Activated T-helper 2 cell treated with anti-CD3 and anti-CD28 coated beads, Interferon-gamma antibody, Interleukin-2, Interleukin-4, amounts not matched to agents 10 μg/mL and 5 μg/mL and 100 μg/mL, durations not matched to agents 14 hours and 24 hours and 36 hours (primary cell): Measurements from ENCODE around the gene PRR11. TPM values are rescaled to one million over a fixed set of nuclear protein-coding genes. Genes with fewer than 3 reads are reported as not detected.
"Not testable (repeated sequence)": the region's sequence is repeated elsewhere in the genome, so short reads cannot be mapped to it uniquely, and the experiment has no call there.

Source experiments
- DNase-seq: peaks from one replicate; pipeline ENCODE4 v3.0.0; 2021; ENCODE audit warnings: low spot score
- H3K27ac Mint-ChIP-seq: one replicate; pipeline ENCODE4 v1.8.0; 2021; ENCODE audit warnings: mixed read lengths
- H3K27me3 Mint-ChIP-seq: one replicate; pipeline ENCODE4 v1.8.0; 2021; ENCODE audit warnings: low read depth, mixed read lengths
- H3K36me3 Mint-ChIP-seq: one replicate; pipeline ENCODE4 v1.8.0; 2021; ENCODE audit warnings: low read depth, mixed read lengths
- H3K4me1 Mint-ChIP-seq: one replicate; pipeline ENCODE4 v1.8.0; 2021; ENCODE audit warnings: low read depth, mixed read lengths
- H3K4me3 Mint-ChIP-seq: one replicate; pipeline ENCODE4 v1.8.0; 2021; ENCODE audit warnings: low read depth, mild to moderate bottlenecking, moderate library complexity, mixed read lengths
- H3K9me3 Mint-ChIP-seq: one replicate; pipeline ENCODE4 v1.8.0; 2021; ENCODE audit warnings: mixed read lengths
- intact Hi-C: fragments of 100-400 bp; cut with micrococcal nuclease; formaldehyde crosslinking; loops from one replicate; pipeline ENCODE4 v1.15.1; 2023
- total RNA-seq: library from RNA; stranded (reverse); gene quantifications from 2 replicates; pipeline ENCODE4 v1.2.3, GENCODE V29; 2022

The PRR11 gene
- total RNA-seq, 1 donor from 2014 or later = 51.5 TPM

DNA sequence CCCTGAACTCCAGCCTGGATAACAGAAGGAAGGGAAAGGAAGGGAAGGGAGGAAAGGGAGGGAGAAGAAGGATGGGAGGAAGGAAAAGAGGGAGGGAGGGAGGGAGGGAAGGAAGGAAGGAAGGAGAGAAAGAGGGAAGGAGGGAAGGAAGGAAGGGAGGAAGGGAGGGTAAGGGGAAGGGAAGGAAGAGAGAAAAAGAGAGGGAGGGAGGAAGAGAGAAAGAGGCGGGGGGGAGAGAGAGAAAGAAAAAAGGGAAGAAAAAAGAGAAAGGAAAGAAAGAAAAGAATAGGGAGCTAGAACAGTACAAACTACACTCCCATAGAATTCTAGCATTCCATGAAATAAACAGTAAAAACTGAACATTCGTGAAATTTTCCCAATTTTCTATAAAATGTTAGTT is 25.7 kb upstream of the PRR11 start:
- Mint-ChIP-seq H3K27ac (no peak overlapping the region), H3K9me3 (no peaks in the 10 kb centered on the region), H3K4me3 (no peak overlapping the region), H3K4me1 (peaks cover 7% of the 10 kb centered on the region), H3K36me3 (peaks cover 34% of the 10 kb centered on the region), H3K27me3 (no peaks in the 10 kb centered on the region)
- intact Hi-C loops = no loop called here
- no peak for DNase-seq

DNA sequence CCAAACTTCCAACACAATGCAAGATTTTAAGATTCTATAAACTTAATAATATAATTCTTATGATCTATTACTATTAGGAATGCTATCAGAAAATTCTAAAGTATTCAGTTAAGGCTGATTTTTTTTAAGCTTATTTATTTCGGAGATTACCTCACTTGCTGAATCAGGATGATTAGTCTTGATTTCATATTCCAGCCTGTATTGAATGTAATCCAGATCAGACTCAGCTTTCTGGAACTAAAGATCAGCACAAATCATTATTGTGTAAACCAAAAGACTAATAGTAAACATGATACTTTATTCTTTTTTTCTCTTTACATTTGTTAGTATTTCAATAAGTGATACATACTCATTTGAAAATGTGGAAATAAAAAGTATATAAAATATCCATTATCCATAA is 24.4 kb upstream of the PRR11 start:
- Mint-ChIP-seq H3K27ac (no peak overlapping the region), H3K4me1 (peaks cover 7% of the 10 kb centered on the region), H3K27me3 (no peaks in the 10 kb centered on the region), H3K36me3 (peaks cover 34% of the 10 kb centered on the region), H3K4me3 (no peak overlapping the region), H3K9me3 (no peaks in the 10 kb centered on the region)
- intact Hi-C loops = no loop called here
- no peak for DNase-seq

DNA sequence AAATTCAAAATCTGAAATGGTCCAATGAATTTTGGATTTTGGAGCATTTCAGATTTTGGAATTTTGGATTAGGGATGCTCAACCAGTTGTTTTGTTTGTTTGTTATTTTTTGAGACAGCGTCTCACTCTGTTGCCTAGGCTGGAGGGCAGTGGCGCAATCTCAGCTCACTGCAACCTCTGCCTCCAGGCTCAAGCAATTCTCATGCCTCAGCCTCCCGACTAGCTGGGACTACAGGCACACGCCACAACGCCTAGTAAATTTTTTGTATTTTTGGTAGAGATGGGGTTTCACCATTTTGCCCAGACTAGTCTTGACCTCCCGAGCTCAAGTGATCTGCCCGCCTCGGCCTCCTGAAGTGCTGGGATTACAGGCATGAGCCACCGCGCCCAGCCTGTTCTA is 17.2 kb upstream of the PRR11 start:
- H3K9me3 Mint-ChIP-seq, intact Hi-C loops, H3K4me1 Mint-ChIP-seq, H3K36me3 Mint-ChIP-seq, DNase-seq, H3K27ac Mint-ChIP-seq, H3K4me3 Mint-ChIP-seq, H3K27me3 Mint-ChIP-seq: not testable (repeated sequence)

DNA sequence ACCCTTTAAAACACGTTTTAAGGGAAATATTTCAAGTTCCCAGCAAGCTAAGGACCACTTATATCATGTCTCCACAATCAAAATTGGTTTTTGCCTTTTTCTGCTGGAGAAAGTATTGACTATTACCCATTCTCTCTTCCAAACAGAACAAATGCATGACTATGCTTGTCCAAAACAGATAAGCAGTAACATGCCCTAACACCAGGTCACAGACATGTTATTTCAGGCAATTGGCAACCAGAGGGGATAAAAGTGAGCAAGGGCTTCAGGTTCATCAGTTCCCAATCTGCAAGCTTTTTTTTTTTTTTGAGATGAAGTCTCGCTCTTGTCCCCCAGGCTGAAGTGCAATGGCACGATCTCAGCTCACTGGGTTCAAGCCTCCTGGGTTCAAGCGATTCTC is 15.6 kb upstream of the PRR11 start:
- no peak overlapping the region for H3K4me3 Mint-ChIP-seq
- H3K27me3 Mint-ChIP-seq = no peaks in the 10 kb centered on the region
- DNase-seq = no peak
- H3K27ac Mint-ChIP-seq = no peak overlapping the region
- no peaks in the 10 kb centered on the region for H3K4me1 Mint-ChIP-seq
- intact Hi-C loops = no loop called here
- peaks cover 14% of the 10 kb centered on the region for H3K36me3 Mint-ChIP-seq
- no peaks in the 10 kb centered on the region for H3K9me3 Mint-ChIP-seq

DNA sequence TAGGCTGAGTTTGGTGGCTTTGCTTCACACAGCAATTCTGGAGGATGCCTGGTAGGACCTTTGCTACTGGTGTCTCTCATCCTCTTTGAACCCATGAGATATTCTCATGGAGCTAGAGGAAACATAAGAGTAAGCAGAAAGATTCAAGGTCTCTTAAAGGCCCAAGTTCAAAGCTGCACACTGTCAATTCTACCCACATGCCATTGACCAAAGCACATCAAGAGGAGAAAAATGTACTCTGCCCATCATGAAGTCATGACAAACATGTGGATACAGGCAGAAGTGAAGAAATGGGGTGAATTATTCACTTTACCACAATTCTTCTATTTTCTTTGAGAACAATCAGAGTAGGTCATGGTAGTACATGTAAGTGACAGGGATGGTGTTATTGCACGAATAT is 13.7 kb upstream of the PRR11 start:
- Mint-ChIP-seq H3K4me3 (no peak overlapping the region), H3K36me3 (peaks cover 22% of the 10 kb centered on the region), H3K27me3 (no peaks in the 10 kb centered on the region), H3K27ac (no peak overlapping the region), H3K4me1 (peaks cover 7% of the 10 kb centered on the region), H3K9me3 (no peaks in the 10 kb centered on the region)
- DNase-seq = no peak
- intact Hi-C loops = no loop called here

GRCh38 chr17:59145571-59146096 is 9.9 kb upstream of the PRR11 start:
- Mint-ChIP-seq H3K27me3 (no peaks in the 10 kb centered on the region), H3K27ac (no peak overlapping the region), H3K9me3 (no peaks in the 10 kb centered on the region), H3K4me1 (peaks cover 21% of the 10 kb centered on the region), H3K4me3 (no peak overlapping the region), H3K36me3 (peaks cover 36% of the 10 kb centered on the region)
- intact Hi-C loops = no loop called here
- DNase-seq = no peak

- Mint-ChIP-seq H3K4me3 (no peak overlapping the region), H3K36me3 (peaks cover 39% of the 10 kb centered on the region), H3K4me1 (peaks cover 41% of the 10 kb centered on the region), H3K27ac (peak overlapping the region; percentile 30), H3K27me3 (no peaks in the 10 kb centered on the region), H3K9me3 (no peaks in the 10 kb centered on the region)
- DNase-seq = no peak
- intact Hi-C loops = no loop called here
Measured at GRCh38 chr17:59149051-59149450, 6.5 kb upstream of the PRR11 start.

GRCh38 chr17:59149841-59150511 is 5.6 kb upstream of the PRR11 start:
- Mint-ChIP-seq H3K27me3 (no peaks in the 10 kb centered on the region), H3K27ac (peak overlapping the region; percentile 38), H3K4me3 (no peak overlapping the region), H3K9me3 (no peaks in the 10 kb centered on the region), H3K4me1 (peaks cover 41% of the 10 kb centered on the region), H3K36me3 (peaks cover 33% of the 10 kb centered on the region)
- DNase-seq = no peak
- intact Hi-C loops = no loop called here

DNA sequence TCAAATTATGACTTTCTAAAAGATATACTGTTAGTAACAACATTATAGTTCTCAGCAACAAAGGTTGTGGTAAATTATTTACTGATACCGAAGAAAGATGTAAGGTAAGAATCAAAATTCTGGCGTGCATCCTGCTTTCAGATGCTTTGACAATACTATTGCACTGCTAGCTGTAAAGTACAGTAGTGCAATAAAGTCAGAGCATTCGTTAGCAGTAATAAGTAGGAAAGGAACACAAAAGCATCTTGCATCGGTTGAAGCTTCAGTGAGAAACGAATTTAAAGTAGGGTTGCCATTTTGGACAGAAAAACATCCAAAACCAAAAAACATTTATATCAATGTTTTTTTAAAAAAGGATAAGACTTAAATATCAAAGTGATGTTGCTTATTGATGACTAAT is 4.5 kb upstream of the PRR11 start:
- Mint-ChIP-seq H3K4me3 (no peak overlapping the region), H3K4me1 (peaks cover 34% of the 10 kb centered on the region), H3K36me3 (peaks cover 25% of the 10 kb centered on the region), H3K27me3 (no peaks in the 10 kb centered on the region), H3K9me3 (no peaks in the 10 kb centered on the region), H3K27ac (no peak overlapping the region)
- DNase-seq = no peak
- intact Hi-C loops = no loop called here

GRCh38 chr17:59151591-59151990 is 4.0 kb upstream of the PRR11 start:
- Mint-ChIP-seq H3K9me3 (no peaks in the 10 kb centered on the region), H3K4me1 (peaks cover 34% of the 10 kb centered on the region), H3K4me3 (peak overlapping the region; percentile 58), H3K27me3 (no peaks in the 10 kb centered on the region), H3K36me3 (peaks cover 24% of the 10 kb centered on the region), H3K27ac (peak overlapping the region; percentile 77)
- intact Hi-C loops = no loop called here
- DNase-seq = no peak

GRCh38 chr17:59152925-59153324 is 2.6 kb upstream of the PRR11 start:
- DNase-seq = no peak
- Mint-ChIP-seq H3K27ac (peak overlapping the region; percentile 49), H3K4me3 (no peak overlapping the region), H3K27me3 (no peaks in the 10 kb centered on the region), H3K9me3 (no peaks in the 10 kb centered on the region), H3K4me1 (peaks cover 43% of the 10 kb centered on the region), H3K36me3 (peaks cover 16% of the 10 kb centered on the region)
- intact Hi-C loops = no loop called here

DNA sequence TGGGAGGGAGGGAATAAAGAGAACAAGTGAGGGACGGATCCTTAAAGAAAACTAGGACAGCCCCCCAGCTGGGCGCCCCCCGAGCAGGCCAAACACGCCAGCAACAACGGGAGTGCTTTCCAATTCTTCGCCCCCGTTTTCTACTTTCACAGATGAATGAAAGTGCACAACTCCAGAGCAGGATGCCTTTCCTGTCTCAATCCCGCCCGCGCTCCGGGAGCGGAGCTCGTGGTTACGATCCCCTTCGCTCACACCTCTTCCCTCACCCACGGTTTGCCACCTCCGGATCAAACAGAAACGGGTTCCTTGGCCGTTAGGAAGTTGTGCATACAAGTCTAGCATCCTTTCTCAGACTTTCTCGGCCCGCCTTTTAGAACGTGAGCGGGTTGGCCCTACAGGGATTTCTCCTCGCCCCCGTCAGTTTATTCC is 1.2 kb upstream of the PRR11 start:
- DNase-seq = peak; percentile 32
- Mint-ChIP-seq H3K36me3 (peaks cover 23% of the 10 kb centered on the region), H3K4me3 (no peak overlapping the region), H3K9me3 (no peaks in the 10 kb centered on the region), H3K4me1 (peaks cover 50% of the 10 kb centered on the region), H3K27ac (no peak overlapping the region), H3K27me3 (no peaks in the 10 kb centered on the region)
- intact Hi-C loops = loop anchor here (2.0 kb wide), 1 partner anchor 522 kb away; no protein-coding TSS in a partner anchor

- intact Hi-C loops = loop anchor here (1.0 to 5.0 kb wide), 4 partner anchors 49 to 522 kb away; partner anchors contain the start of genes DHX40, SMG8 and TRIM37
- Mint-ChIP-seq H3K4me1 (peaks cover 51% of the 10 kb centered on the region), H3K27me3 (no peaks in the 10 kb centered on the region), H3K27ac (no peak within 1 kb of the TSS), H3K9me3 (no peaks in the 10 kb centered on the region), H3K36me3 (peaks cover 21% of the 10 kb centered on the region), H3K4me3 (no peak within 1 kb of the TSS)
- peak; percentile 99 for DNase-seq
Measured at GRCh38 chr17:59154721-59155438, 666 bp upstream of the PRR11 start, which contains the start of gene SKA2. SKA2 (minus strand) TSS chr17:59155186; CDS start chr17:59155163, 23 bp downstream.
